Stimulated activated CD4-positive, alpha-beta T cell treated with anti-CD3 and anti-CD28 coated beads, TNF-alpha, amount 100 ng/mL, for 1 hour (primary cell): ENCODE data around the gene SMARCD2.
"Not testable (repeated sequence)": the region's sequence is repeated elsewhere in the genome, so short reads cannot be mapped to it uniquely, and the experiment has no call there.

Source experiments
- DNase-seq, 3 donors: peaks; one replicate each; pipeline ENCODE4 v3.0.0-alpha.2; 2020; ENCODE audit warnings: low read depth in 3 of 3, low spot score in 1 of 3

SMARCD2 gene

DNA sequence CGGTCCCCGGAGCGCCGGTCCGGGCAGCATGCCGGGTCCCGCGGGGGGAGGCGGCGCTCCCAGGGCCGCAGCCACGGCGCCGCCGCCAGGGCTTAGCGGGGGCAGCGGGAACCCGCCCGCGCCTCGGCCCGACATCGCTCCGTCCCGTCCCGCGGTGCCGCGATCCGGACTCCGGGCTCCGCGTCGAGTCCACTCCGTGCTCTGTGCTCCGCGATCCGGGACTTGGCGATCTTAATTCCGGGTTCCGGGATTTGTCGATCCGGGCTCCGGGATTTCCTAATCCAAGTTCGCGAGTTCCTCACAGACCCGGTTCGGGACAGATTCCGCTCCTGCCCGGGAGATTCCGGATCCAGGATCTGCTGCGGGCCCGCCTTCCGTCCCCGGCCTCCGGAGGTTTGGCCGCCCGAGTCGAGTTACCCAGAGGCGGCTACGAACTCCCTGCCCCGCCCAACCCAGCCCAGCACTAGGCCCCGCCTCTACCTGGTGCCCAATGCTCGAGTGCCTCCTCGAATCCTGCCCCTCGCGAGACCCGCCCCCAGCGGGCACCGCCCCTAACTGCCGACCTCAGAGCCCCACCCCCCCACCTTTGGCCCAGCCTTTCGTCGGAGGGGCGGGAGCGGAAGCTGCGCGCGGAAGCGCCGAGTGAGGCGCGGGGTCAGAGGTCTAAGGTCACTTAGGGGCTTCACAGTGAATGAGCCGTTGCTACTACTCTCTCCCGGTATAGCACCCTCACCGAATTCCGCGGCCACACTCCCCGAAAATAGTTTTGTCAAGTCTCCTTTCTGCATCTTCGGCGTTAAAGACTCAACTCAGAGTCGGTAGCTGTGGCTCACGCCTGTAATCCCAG lies at the start of gene SMARCD2:
TSS of gene SMARCD2 (minus strand) at position 146 of the 847 bp plus-strand sequence. CDS start at position 135, 11 bp downstream.
- peak; percentile 98 for DNase-seq

DNA sequence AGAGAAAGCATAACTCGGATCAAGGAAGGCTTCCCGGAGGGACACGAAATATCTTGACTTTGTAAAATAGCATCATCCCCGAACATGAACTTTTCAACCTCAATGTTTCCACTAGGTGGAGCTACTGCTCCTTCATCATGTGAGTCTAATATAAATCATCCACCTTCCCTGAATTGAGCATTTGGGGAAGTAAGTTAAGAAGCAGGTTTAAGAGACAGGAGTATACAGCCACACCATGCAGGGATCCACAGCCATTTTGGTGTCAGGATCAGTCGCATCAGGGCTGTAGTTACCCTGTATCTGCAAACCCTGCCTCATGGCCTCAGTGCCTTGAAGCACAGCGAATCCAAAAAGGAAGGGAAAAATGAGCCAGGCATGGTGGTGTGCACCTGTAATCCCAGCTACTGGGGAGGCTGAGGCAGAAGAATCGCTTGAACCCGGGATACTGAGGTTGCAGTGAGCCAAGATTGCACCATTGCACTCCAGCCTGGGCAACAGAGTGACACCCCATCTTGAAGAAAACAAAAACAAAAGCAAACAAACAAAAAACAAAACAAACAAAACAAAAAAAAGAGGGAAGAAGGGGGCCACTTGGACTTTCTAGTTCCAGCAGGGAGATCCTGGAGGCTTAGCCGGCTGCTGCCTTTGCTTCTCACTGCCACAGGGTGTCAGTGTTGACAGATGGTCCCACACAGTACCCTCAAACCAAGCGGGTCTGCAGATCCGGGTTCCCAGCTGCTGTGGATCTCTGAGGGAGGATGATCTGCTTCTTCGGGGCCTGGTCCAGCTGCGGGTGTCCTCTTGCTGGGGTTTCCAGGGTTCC lies 46.8 kb upstream of the SMARCD2 start:
- DNase-seq, result not testable (repeated sequence)

DNA sequence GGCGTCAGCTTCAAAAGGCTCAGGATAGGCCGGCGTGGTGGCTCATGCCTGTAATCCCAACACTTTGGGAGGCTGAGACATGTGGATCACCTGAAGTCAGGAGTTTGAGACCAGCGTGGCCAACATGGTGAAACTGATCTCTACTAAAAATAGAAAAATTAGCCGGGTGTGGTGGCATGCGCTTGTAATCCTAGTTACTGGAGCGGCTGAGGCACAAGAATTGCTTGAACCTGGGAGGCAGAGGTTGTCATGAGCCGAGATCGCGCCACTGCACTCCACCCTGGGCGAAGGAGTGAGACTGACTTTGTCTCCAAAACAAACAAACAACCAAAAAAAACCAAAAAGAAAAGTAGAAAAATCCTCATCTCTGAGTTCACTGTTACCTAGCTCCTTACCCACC lies 42.6 kb upstream of the SMARCD2 start:
- not testable (repeated sequence) for DNase-seq

DNA sequence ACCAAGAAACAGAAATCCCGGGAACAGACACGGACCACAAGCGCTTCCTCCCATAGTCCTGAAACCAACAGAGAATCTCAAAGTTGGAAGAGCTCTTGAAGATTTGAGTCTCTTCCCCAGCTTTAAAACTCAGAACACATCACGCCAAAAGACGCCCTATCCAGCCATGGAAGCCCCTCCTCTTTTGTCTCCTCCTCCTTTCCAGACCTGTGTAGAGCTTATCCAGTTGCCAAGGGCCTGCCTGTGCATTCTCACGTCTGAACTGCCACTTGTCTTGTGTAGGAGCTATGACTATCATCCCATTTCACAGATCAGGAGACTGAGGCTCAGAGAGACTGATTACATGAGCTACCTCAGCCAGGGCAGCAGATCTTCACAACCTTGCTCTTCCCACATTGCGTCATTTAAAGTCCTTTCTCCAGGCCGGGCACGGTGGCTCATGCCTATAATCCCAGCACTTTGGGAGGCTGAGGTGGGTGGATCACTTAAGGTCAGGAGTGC lies 40.2 kb upstream of the SMARCD2 start:
- DNase-seq, result not testable (repeated sequence)

DNA sequence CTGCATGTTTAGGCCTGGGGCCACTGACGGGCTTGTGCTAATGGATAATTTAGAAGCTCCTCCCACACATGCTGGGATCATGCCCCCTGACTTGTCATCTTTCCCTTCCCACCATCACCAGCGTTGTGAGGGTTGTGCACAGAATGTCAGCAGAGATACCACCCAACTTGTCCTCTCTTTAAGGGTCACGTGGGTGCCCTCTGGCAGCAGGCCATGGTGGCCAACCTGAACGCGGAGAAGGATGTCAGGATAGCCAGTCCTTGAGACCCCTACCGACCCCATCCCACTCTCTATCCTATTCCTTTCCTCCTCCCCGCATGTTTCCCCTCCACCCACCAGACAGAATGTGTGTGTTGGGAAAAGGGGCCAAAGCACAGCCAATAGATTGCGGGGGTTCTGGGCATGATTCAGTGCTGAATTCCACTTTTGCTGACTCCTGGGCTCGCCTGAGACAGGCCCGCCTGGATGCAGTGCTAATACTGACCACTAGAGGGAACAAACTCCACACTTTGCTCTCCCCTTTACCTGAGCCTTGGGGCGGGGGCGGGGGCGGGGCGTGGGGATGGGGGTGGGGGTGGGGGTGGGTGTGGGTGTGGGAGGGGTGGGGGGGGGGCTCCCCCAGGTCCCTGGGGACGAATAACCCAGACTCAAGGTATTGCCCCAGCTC lies 39.6 kb upstream of the SMARCD2 start, which contains the start of gene GH2:
TSS of gene GH2 (minus strand) at position 10 of the 667 bp plus-strand sequence. CDS start 143 bp downstream, outside the sequence.
- peak; percentile 5 to 45 (median 40) for DNase-seq

DNA sequence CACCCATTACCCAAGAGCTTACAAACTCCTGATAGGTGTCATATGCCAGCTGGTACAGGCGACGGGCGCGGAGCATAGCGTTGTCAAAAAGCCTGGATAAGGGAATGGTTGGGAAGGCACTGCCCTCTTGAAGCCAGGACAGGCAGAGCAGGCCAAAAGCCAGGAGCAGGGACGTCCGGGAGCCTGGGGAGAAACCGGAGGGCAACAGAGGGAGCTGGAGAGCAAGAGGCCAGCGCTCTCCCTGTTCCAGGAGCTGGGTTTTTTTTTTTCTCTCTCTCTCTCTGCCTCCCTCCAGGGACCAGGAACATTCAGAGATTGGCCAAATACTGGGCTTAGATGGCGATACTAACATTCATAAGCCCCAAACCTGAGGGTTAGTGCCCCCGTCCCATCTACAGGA lies 38.9 kb upstream of the SMARCD2 start:
- DNase-seq, result not testable (repeated sequence)

DNA sequence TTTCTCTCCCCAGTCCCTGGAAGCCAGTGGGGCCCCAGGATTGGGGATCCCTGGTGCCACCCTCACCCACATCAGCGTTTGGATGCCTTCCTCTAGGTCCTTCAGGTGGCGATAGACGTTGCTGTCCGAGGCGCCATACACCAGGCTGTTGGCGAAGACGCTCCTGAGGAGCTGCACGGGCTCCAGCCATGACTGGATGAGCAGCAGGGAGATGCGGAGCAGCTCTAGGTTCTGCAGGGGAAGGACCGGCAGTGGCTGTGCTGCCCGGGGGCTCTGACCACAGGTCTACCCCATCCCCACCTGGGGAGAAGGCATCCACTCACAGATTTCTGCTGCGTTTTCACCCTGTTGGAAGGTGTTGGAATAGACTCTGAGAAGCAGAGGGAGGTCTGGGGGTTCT lies 38.2 kb upstream of the SMARCD2 start:
- DNase-seq, result no peak

DNA sequence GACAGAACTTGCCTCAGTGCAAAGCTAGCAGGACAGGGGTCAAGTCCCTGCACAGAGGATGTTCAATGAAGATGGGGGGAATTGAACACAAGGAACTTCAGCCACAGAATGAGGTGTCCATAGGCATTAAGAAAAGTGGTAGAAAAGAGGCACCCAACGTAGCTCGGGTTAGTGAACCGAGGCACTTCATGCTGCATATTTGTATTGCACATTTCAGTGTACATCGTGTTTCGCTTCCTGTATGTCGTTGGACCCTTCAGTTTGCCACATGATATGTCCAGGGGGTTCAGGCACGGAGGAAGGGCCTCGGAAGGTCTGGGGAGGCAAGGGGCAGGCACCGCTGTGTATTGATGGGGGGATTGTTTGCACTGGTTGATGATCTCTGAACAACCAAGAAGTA lies 35.9 kb upstream of the SMARCD2 start:
- DNase-seq, result not testable (repeated sequence)

DNA sequence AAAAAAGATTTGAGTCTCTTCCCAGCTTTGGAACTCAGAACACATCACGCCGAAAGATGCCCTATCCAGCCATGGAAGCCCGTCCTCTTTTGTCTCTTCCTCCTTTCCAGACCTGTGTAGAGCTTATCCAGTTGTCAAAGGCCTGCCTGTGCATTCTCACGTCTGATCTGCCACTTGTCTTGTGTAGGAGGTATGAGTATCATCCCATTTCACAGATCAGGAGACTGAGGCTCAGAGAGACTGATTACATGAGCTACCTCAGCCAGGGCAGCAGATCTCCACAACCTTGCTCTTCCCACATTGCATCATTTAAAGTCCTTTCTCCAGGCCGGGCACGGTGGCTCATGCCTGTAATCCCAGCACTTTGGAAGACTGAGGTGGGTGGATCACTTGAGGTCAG lies 32.2 kb upstream of the SMARCD2 start:
- not testable (repeated sequence) for DNase-seq

DNA sequence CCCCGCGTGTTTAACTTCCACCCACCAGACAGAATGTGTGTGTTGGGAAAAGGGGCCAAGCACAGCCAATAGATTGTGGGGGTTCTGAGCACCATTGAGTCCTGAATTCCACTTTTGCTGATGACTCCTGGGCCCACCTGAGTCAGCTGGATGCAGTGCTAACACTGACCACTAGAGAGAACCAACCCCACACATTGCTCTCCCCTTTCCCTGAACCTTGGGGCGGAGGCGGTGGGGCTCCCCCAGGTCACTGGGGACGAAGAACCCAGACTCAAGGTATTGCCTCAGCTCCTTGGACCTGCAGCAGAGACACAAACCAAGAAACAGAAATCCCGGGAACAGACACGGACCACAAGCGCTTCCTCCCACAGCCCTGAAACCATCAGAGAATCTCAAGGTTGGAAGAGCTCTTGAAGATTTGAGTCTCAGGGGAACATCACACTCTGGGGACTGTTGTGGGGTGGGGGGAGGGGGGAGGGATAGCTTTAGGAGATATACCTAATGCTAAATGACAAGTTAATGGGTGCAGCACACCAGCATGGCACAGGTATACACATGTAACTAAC lies 31.7 kb upstream of the SMARCD2 start:
- DNase-seq, result not testable (repeated sequence)

DNA sequence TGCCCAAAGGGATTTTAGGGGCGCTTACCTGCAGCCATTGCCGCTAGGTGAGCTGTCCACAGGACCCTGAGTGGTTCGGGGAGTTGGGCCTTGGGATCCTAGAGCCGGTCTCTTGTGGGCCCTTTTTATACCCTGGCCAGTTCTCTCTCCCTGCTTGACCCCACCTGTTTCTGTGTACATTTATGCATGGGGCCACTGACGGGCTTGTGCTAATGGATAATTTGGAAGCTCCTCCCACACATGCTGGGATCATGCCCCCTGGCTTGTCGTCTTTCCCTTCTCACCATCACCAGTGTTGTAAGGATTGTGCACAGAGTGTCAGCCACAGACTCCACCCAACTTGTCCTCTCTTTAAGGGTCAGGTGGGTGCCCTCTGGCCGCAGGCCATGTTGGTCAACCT lies 31.1 kb upstream of the SMARCD2 start, which contains the start of gene CSH2:
TSS of gene CSH2 (minus strand) at position 101 of the 400 bp plus-strand sequence. CDS start at position 38, 63 bp downstream.
- DNase-seq, result not testable (repeated sequence)

DNA sequence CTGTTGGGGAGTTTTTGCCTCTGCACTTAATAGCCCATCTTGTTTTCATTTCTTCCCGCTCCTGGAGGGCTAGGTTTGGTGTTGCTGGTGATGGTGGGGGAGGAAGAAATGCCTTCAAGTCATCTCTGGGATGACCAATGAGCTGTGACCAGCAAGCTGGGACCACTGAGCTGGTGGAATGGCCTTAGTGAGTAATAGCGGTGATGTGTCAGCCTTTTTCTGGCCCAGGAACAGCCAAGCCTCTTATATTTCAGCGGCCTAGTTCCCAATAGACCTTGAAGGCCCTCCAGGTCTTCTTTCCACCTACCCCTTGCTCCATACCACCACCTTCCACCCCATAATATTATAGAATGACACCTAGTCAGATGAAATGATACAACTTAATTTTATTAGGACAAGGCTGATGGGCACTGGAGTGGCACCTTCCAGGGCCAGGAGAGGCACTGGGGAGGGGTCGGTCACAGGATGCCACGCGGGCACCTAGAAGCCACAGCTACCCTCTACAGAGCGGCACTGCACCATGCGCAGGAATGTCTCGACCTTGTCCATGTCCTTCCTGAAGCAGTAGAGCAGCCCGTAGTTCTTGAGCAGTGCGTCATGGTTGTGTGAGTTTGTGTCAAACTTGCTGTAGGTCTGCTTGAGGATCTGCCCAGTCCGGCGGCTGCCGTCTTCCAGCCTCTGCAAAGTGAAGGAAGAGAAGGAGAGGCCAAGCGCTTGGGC lies 29.3 kb upstream of the SMARCD2 start:
- not testable (repeated sequence) for DNase-seq

DNA sequence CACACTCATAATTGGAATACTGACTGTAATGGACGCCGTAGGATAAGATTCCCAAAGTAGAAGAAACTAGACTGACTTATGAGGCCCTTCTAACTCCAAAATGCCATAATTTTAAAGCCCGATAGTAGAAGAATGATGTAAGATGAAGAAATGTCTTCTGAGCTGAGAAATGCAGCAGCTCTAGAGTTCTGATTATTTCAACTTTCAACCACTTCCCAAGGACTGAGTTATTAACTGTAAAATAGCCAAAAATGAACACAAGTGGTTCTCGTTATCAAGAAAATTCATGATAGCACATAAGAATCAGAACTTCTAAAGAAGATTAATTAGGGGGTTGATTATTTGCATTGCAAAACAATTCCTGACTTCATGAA lies 27.8 kb upstream of the SMARCD2 start:
- not testable (repeated sequence) for DNase-seq

DNA sequence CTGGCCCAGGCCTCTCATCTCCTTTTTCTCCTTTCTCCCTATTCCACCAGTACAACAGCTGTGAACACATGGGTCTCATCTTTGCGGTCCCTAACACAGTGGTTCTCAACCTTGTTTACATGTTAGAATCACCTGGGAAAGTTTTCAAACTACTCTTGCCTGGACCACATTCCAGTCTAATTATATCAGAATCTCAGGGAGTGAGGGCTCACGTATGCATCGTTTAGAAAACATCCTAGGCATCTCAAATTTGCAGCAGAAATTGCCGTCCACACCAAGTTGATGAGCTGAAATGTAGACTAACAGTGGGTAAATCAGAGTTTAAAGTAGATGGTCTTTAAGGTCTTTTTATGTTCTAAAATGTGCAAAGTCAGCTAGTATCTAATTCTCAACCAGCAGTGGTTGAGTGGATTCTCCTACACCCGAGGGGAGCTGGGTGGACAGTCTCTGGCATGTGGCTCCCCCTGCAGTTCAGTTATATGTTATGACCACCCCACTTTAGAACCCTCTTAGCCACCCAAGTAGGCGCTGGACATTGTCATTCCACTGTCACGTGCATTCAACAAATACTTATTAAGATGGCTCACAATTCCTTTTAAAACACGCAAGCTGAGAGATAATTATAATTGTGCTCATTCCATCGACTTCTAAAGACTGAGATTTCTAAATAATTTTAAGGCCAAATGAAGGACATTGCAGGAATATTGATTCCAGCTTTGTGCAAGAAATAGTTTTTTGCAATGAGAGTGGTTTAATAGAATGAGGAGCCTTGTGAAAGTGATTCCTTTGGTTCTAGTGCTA lies 27.2 kb upstream of the SMARCD2 start:
- not testable (repeated sequence) for DNase-seq

DNA sequence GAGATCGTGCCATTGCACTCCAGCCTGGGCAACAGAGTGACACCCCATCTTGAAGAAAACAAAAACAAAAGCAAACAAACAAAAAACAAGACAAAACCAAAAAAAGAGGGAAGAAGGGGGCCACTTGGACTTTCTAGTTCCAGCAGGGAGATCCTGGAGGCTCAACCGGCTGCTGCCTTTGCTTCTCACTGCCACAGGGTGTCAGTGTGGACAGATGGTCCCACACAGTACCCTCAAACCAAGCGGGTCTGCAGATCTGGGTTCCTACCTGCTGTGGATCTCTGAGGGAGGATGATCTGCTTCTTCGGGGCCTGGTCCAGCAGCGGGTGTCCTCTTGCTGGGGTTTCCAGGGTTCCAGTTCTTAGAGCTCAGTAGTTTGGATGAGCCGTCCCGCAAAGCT lies 24.1 kb upstream of the SMARCD2 start:
- not testable (repeated sequence) for DNase-seq

DNA sequence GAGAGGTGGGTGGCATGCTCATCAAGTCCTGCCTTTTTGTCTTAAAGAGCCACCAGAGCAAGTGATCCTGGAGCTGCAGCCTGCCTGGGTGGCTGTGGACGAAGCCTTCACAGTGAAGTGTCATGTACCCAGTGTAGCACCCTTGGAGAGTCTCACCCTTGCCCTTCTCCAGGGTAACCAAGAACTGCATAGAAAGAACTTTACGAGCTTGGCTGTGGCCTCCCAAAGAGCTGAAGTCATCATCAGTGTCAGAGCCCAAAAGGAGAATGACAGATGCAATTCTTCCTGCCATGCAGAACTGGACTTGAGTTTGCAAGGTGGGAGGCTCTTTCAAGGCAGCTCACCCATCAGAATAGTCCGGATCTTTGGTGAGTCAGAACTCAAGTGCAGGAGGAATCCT lies 16.8 kb upstream of the SMARCD2 start:
- no peak for DNase-seq

DNA sequence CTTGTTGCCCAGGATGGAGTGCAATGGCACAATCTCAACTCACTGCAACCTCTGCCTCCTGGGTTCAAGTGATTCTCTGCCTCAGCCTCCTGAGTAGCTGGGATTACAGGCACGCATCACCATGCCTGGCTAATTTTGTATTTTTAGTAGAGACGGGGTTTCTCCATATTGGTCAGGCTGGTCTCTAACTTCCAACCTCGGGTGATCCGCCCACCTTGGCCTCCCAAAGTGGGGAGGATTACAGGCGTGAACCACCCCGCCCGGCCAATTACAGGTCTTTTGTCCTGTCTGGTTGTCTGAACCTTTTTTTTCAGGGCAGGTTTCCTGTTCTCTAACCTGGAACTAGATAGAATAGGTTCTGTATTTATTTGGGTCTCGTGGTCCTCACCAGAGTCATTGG lies 13.9 kb upstream of the SMARCD2 start:
- not testable (repeated sequence) for DNase-seq

DNA sequence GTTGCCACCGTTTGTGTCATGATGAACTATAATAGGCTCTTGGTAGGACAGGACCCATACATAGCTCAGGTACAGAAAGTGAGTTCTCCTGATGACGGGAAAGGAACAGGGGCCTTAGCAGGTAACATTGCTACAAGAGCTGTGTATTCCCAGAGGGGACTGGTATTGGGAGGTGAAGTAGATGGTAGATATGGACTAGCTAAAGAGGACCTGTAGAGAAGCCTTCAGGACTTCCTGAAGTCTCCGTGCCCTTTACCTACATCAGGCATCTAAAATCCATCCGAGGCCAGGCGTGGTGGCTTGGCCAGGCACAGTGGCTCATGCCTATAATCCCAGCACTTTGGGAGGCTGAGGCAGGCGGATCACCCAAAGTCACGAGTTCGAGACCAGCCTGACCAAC lies 12.7 kb upstream of the SMARCD2 start:
- no peak for DNase-seq

DNA sequence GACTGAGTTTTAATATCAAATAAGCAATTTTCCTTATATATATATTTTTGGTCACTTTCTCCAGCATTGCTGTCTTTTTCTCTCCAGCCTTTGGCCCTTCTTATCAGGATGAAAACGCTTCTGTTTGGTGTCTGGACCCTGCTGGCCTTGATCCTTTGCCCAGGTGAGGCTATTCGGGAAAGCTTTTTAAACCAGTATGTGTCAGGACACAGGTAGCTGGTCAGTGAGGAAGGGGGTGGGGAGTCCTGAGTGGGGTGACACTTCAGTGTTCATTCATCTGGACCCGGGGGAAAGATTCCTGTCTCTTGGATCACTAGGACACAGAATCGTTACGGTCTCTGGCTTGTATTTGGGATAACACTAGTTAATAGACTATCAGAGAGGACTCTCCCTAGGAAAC lies 12.2 kb upstream of the SMARCD2 start:
- DNase-seq, result no peak
